IgD-negative memory B cell (primary cell): ENCODE results near the gene TRAF7. TPM values are rescaled to one million over a fixed set of nuclear protein-coding genes. Genes with fewer than 3 reads are reported as not detected.

ENCODE experiments used
- H3K27ac Mint-ChIP-seq, 3 donors: one replicate each; pipeline ENCODE4 v1.8.0; 2020 to 2022; ENCODE audit warnings: mild to moderate bottlenecking in 3 of 3, mixed read lengths in 3 of 3, moderate library complexity in 1 of 3
- H3K27me3 Mint-ChIP-seq: one replicate; pipeline ENCODE4 v1.8.0; 2021; ENCODE audit warnings: mixed read lengths
- H3K36me3 Mint-ChIP-seq: one replicate; pipeline ENCODE4 v1.8.0; 2020; ENCODE audit warnings: mild to moderate bottlenecking, mixed read lengths
- H3K4me1 Mint-ChIP-seq, 3 donors: one replicate each; pipeline ENCODE4 v1.8.0; 2020 to 2022; ENCODE audit warnings: mixed read lengths in 3 of 3, mild to moderate bottlenecking in 1 of 3
- H3K4me3 Mint-ChIP-seq, 4 donors: one replicate each; pipeline ENCODE4 v1.8.0; 2020 to 2022; ENCODE audit warnings: mild to moderate bottlenecking in 4 of 4, mixed read lengths in 4 of 4, moderate library complexity in 3 of 4
- H3K9me3 Mint-ChIP-seq, 3 donors: one replicate each; pipeline ENCODE4 v1.8.0; 2020 to 2021; ENCODE audit warnings: mixed read lengths in 3 of 3, mild to moderate bottlenecking in 1 of 3
- polyA plus RNA-seq: library from polyadenylated mRNA; unstranded; fragments of 300-500 nt; fragmentation: Illumina TruSeq; gene quantifications from one replicate; pipeline ENCODE4 v1.2.3, GENCODE V29; 2021

TRAF7 gene
- polyA plus RNA-seq, 1 donor from 2014 or later, result 7.0 TPM

DNA sequence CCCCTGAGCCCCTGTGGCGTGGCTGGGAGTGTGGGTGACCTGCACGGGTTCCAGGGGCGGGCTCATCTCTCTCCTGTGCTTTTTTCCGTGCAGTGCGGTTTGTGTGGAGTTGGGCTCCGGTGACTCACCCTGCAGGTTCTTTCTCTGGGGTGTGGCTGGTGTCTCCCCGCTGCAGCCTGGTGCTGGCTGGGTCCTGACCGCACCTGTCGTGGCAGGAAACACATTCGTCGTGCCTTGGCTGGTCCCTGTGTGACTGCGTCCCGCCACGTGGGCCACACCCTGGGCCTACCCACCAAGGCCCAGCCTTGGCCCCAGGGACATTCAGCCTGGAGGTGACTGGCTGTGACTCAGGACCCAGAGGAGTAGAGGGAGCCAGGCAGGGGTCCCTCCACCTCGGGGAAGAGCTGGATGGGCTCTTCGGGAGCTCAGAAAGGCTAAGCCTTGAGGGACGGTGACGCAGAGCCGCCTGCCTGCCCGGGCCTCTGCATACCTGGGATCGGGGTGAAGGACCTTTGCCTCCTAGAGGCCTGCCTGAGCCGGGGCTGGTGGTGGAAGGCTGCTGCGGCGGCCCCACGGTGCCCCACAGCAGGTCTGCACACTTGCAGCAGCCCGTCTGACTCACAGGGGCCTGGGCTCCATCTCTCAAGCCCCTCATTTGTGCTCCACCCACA, 7.8 kb downstream of the TRAF7 start:
- Mint-ChIP-seq H3K27ac (peak overlapping the region in 1 of 3 donors; percentile 64), H3K4me3 (no peak overlapping the region), H3K27me3 (no peaks in the 10 kb centered on the region), H3K36me3 (no peaks in the 10 kb centered on the region), H3K4me1 (peaks cover 0 to 8% (median 6%) of the 10 kb centered on the region in 3 donors), H3K9me3 (no peaks in the 10 kb centered on the region)

DNA sequence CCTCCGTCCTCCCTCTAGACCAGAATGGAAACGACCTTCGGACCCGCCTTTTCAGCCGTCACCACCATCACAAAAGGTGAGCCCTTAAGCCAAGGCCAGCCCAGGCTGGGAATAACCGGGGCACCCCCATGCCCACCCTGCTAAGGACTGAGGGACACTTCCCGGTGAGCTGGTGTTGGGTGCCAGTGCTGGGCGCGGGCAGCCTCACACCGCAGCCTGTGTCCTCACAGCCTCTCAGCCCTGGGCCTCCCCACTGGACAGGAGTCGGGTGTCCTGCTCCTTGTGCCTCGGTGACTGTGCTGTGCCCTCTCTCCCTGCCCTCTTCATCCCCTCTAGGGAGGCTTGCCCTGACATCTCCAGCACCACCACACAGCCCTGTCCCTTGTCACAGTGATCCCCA, 10.3 kb downstream of the TRAF7 start:
- Mint-ChIP-seq H3K4me3 (no peak overlapping the region), H3K36me3 (no peaks in the 10 kb centered on the region), H3K27ac (no peak overlapping the region), H3K4me1 (peaks cover 0 to 2% (median 2%) of the 10 kb centered on the region in 3 donors), H3K9me3 (no peaks in the 10 kb centered on the region), H3K27me3 (no peaks in the 10 kb centered on the region)

DNA sequence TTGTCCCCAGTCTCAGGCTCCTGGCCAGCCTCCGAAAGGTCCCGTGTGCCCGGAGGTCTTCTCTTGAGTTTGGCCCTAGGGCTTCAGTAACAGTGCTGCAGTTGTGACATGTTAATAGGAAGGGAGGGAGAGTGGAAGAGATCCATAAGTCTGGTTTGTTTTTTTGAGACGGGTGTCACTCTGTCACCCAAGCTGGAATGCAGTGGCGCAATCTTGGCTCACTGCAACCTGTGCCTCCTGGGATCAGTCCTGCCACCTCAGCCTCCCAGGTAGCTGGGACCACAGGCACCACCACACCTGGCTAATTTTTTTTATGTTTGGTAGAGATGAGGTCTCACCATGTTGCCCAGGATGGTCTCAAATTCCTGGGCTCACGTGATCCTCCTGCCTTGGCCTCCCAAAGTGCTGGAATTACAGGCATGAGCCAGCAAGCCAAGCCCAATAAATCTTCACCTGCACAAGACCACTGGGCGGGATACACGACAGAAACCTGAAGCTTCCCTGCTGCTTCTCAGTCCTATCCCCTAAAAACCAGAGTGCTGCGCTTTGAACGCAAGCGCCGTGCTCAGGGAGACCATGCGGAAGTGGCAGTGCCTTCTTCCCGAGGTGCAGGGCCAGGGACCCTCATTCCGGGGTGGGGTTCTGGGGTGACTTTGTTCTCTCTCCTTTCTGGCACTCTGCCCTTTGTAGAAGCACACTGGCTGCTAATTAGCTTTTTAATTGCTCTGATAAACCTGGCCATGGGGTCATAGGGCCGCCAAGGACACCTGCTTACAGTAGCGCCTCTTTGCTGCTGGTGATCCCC, 10.9 kb downstream of the TRAF7 start:
- Mint-ChIP-seq H3K27ac (peak overlapping the region in 1 of 3 donors; percentile 31), H3K36me3 (no peaks in the 10 kb centered on the region), H3K4me1 (no peaks in the 10 kb centered on the region), H3K4me3 (no peak overlapping the region), H3K27me3 (no peaks in the 10 kb centered on the region), H3K9me3 (no peaks in the 10 kb centered on the region)

DNA sequence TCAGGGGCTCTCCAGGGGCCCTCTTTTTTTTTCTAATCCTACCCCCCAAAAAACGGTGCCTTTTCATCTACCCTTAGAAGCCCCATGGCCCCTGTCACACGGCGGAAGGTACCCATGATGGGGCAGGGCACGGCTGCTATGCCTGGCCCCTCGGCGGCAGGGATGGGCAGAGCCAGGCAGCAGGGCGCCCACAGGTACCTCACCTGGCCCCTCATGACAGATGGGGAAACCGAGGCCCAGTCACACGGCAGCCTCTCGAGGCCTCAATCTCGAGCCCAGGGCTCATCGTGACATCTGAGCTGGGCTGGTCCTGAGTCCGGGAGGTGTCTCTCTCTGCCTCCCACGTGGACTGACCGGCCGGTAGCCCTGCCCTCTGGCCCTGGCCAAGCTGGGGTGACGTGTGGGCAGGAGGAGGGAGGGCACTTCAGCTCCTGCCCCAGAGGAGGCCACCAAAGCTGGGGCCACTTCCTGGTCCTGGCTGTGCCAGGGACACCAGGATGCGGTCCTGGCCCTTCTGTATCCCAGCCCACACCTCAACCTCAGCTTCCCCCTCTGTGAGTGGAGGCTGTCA, 11.6 kb downstream of the TRAF7 start:
- Mint-ChIP-seq H3K4me1 (no peaks in the 10 kb centered on the region), H3K36me3 (no peaks in the 10 kb centered on the region), H3K9me3 (no peaks in the 10 kb centered on the region), H3K27ac (no peak overlapping the region), H3K4me3 (no peak overlapping the region), H3K27me3 (no peaks in the 10 kb centered on the region)

DNA sequence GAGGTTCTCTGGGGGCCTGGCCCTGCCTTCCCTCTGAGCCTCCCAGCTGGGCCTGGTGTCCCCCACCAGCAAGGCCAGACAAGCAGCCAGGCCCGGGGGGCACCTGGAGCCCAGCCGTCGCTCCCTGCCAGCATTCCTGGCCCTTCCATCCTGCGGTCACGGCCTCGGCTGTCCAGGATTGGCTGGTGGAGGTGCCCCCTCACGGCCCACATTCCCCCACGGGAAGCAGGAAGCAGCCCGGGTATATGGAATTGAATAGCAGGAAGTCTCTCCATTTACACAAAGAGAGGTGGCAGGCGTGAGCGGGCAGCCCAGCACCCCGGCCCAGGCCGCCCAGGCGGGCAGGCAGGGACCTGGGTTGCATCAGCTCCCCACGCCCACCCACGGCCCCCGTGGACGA, 14.5 kb downstream of the TRAF7 start:
- Mint-ChIP-seq H3K4me3 (no peak overlapping the region), H3K27me3 (no peaks in the 10 kb centered on the region), H3K27ac (no peak overlapping the region), H3K9me3 (no peaks in the 10 kb centered on the region), H3K4me1 (no peaks in the 10 kb centered on the region), H3K36me3 (peaks cover 5% of the 10 kb centered on the region)

DNA sequence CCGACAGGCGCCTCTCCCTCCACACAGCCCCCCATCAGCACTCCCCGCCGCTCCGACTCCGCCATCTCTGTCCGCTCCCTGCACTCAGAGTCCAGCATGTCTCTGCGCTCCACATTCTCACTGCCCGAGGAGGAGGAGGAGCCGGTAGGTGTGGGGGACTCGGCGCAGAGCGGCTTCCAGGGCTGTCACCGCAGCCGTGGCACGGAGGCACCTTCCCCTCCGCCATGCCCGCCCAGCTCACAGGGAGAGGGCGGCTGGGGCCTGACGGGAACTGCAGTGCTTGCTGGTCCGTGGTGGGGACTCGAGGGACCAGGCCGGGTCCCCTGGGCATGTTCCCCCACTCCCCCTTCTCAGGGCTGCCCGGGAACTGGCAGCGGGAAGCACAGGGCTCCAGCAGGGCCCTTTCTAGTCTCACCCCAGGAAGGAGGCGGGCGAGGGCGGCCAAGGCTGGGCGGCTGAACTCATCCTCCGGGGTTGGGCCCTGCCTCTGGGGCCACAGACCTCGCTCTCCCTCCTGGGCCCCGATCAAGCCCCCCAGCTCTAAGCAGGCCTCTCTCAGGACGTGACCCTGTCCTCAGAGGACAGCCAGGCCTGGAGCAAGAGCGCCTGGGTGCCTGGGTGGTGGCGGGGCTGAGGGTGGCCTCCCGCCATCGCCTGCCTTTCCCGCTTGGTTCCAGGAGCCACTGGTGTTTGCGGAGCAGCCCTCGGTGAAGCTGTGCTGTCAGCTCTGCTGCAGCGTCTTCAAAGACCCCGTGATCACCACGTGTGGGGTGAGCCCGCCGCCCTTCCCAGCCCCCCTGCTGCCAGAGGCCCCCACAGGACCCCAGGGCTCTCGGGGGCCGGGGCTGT, 15.2 kb downstream of the TRAF7 start:
- H3K27ac Mint-ChIP-seq, result no peak overlapping the region
- H3K9me3 Mint-ChIP-seq, result no peaks in the 10 kb centered on the region
- H3K4me1 Mint-ChIP-seq, result no peaks in the 10 kb centered on the region
- H3K27me3 Mint-ChIP-seq, result no peaks in the 10 kb centered on the region
- H3K4me3 Mint-ChIP-seq, result no peak overlapping the region
- H3K36me3 Mint-ChIP-seq, result peaks cover 5% of the 10 kb centered on the region

DNA sequence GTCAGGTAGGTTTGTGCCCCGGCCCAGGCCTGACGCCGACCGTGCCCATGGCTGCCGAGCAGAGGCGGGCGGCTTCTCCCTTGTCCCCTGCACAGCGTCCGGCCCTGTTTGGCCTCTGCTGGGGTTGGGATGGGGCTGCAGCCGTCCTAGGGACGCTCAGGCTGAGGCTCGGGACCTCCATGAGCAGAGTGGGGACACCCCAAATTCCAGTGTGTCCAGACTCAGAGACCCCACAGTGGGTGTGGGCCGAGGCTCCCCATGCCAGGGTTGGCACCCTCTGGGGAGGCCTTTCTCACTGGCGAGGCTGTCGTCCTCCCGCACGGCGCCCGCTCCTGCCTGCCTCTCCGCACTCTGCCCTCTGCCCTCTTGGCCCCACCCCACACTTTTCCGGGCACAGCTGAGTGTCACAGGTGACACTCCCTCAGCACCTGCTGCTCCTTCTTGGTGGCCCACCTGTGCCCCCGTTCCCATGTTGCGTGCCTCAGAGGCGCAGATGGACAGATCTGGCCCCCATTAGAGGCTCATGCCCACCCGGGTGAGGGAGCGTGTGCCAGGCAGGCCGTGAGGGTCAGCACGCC, 16.1 kb downstream of the TRAF7 start:
- no peak overlapping the region for H3K4me3 Mint-ChIP-seq
- H3K27me3 Mint-ChIP-seq, result no peaks in the 10 kb centered on the region
- H3K4me1 Mint-ChIP-seq, result no peaks in the 10 kb centered on the region
- no peak overlapping the region for H3K27ac Mint-ChIP-seq
- peaks cover 6% of the 10 kb centered on the region for H3K36me3 Mint-ChIP-seq
- no peaks in the 10 kb centered on the region for H3K9me3 Mint-ChIP-seq

DNA sequence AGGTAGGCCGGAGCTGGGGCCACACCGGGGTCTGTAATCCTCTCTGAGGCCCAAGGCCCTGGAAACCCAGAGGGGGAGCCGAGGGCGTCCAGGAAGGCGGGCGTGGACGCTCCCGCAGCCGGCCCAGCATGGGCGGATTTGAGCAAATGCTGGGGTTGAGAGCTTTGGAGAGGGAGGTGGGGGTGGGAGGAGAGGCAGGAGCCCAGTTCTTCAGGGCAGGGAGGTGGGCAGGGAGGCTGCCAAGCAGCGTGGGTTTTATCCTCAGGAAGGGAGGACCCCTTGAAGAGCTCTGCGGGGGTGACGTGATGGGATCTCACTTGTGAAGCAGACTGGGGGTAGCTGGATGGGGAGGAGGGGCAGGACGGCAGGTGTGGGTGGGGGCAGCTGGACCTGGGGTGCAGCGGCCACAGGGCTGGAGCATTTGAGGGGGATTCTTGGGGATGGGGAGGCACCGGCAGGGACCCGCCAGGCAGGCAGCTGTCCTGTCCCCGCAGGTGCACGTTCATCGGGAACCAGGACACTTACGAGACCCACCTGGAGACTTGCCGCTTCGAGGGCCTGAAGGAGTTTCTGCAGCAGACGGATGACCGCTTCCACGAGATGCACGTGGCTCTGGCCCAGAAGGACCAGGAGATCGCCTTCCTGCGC, 17.2 kb downstream of the TRAF7 start:
- no peaks in the 10 kb centered on the region for H3K9me3 Mint-ChIP-seq
- peak overlapping the region in 1 of 3 donors; percentile 53 for H3K27ac Mint-ChIP-seq
- H3K36me3 Mint-ChIP-seq, result peaks cover 6% of the 10 kb centered on the region
- H3K4me3 Mint-ChIP-seq, result no peak overlapping the region
- no peaks in the 10 kb centered on the region for H3K4me1 Mint-ChIP-seq
- H3K27me3 Mint-ChIP-seq, result no peaks in the 10 kb centered on the region

DNA sequence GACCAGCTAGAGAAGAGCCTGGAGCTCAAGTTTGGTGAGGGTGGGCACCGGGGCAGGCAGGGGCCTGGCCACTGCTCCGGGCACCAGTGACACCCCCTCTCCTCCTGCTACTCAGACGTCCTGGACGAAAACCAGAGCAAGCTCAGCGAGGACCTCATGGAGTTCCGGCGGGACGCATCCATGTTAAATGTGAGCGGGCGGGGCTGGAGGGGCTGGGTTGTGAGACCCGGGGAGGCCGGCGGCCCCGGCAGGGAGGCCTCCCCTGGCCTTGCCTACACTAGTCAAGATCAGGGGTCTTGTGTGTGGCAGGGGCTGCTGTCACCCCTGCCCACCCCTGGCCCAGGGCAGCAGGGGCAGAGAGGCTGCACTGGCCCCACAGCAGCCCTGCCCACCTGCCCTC, 17.8 kb downstream of the TRAF7 start:
- H3K27me3 Mint-ChIP-seq, result no peaks in the 10 kb centered on the region
- peaks cover 6% of the 10 kb centered on the region for H3K36me3 Mint-ChIP-seq
- no peaks in the 10 kb centered on the region for H3K9me3 Mint-ChIP-seq
- no peak overlapping the region for H3K27ac Mint-ChIP-seq
- H3K4me3 Mint-ChIP-seq, result no peak overlapping the region
- no peaks in the 10 kb centered on the region for H3K4me1 Mint-ChIP-seq

DNA sequence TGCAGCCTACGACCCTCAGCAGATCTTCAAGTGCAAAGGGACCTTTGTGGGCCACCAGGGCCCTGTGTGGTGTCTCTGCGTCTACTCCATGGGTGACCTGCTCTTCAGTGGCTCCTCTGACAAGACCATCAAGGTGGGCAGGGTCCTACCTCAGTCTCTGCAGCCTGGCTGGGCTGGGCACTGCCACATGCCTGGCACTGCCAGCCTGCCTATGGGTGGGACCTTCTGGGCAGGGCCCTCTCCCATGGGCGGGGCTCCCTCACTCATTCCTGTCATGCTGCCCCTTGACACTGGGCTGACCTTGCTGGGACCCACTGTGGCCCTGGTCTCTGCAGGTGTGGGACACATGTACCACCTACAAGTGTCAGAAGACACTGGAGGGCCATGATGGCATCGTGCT, 18.3 kb downstream of the TRAF7 start:
- Mint-ChIP-seq H3K27ac (peak overlapping the region in 1 of 3 donors; percentile 62), H3K4me1 (no peaks in the 10 kb centered on the region), H3K9me3 (no peaks in the 10 kb centered on the region), H3K36me3 (peaks cover 6% of the 10 kb centered on the region), H3K27me3 (no peaks in the 10 kb centered on the region), H3K4me3 (no peak overlapping the region)

DNA sequence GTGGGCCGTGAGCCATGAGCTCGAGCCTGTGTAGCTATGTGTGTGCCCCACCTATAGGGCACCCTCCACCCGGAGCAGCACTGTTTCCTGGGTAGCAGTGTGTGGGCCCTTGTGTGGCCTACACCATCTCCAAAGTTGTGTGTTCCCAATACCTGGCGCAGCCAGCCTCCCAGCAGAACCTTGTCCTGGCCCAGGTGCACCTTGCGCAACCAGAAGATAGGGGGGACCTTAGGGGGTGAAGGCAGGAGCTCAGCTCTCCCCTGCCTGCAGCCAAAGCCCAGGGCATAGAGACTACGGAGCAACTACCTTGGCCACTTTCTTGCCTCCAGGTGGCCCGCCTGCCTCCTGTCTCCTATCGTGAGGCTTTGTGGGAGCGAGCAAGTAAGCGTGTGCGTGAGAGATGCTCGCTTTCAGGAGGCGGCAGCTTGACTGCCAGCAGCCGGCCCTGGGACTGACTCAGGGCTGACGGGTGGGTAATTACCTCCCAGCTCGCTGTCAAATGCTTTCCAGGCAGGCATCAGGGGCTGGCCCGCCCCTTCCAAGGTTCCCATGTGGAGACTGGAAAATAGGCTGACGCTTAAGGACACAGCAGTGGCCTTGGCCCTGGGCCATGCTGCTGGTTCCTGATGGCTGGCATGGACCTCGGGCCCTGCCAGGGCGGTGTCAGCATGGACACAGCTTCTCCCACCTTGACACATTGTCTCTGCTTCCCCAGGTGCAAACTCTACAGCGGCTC, 19.0 kb downstream of the TRAF7 start:
- H3K4me3 Mint-ChIP-seq, result no peak overlapping the region
- no peak overlapping the region for H3K27ac Mint-ChIP-seq
- peaks cover 6% of the 10 kb centered on the region for H3K36me3 Mint-ChIP-seq
- H3K9me3 Mint-ChIP-seq, result no peaks in the 10 kb centered on the region
- H3K4me1 Mint-ChIP-seq, result no peaks in the 10 kb centered on the region
- no peaks in the 10 kb centered on the region for H3K27me3 Mint-ChIP-seq

DNA sequence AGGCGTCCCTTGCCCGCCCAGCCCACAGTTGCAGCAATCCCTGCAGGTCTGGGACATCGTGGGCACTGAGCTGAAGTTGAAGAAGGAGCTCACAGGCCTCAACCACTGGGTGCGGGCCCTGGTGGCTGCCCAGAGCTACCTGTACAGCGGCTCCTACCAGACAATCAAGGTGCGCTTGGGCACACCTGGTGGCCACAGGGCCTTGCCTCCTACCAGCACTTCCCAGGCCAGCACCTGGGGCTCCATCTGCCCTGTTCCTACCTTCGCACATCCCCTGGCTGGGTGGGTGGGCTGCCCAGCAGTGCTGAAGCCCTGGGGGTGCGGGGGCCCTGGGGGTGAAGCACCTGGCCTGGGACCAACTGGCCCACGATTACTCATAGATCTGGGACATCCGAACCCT, 19.9 kb downstream of the TRAF7 start:
- H3K4me3 Mint-ChIP-seq, result no peak overlapping the region
- H3K27ac Mint-ChIP-seq, result no peak overlapping the region
- no peaks in the 10 kb centered on the region for H3K4me1 Mint-ChIP-seq
- H3K36me3 Mint-ChIP-seq, result peaks cover 6% of the 10 kb centered on the region
- no peaks in the 10 kb centered on the region for H3K27me3 Mint-ChIP-seq
- no peaks in the 10 kb centered on the region for H3K9me3 Mint-ChIP-seq

DNA sequence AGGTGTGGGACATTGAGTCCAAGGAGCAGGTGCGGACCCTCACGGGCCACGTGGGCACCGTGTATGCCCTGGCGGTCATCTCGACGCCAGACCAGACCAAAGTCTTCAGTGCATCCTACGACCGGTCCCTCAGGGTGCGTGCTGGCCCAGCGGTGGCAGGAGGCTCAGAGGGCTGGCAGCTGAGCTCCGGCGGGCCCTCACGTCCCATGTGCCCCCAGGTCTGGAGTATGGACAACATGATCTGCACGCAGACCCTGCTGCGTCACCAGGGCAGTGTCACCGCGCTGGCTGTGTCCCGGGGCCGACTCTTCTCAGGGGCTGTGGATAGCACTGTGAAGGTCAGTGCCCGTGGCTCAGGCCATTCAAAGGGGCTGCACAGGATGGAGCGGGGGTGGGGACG, 20.5 kb downstream of the TRAF7 start:
- peak overlapping the region in 1 of 4 donors; percentile 28 for H3K4me3 Mint-ChIP-seq
- no peak overlapping the region for H3K27ac Mint-ChIP-seq

DNA sequence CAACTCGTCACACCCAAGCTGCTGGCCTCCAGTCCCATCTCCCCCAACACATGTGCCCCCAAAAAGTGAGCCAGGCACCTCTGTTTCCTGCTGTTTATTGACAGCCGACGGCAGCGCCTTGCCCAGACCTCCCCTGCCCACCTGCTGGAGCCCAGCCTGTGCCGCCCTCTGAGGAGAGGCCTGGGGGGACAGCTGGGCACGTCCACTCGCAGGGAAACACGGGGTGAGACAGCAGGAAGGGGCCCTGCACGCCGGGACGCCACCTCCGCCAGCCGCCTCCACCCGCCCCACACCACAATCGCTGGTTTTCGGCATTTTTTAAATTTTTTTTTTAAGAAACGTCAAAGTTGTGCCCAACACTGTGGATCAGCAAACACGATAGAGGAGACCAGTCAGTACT, 21.5 kb downstream of the TRAF7 start:
- H3K9me3 Mint-ChIP-seq, result no peaks in the 10 kb centered on the region
- peaks cover 6% of the 10 kb centered on the region for H3K36me3 Mint-ChIP-seq
- no peak overlapping the region for H3K4me3 Mint-ChIP-seq
- no peak overlapping the region for H3K27ac Mint-ChIP-seq
- no peaks in the 10 kb centered on the region for H3K27me3 Mint-ChIP-seq
- no peaks in the 10 kb centered on the region for H3K4me1 Mint-ChIP-seq

More for the DNA sequence above, 20.5 kb downstream of the TRAF7 start:
- Mint-ChIP-seq H3K9me3 (no peaks in the 10 kb centered on the region), H3K27me3 (no peaks in the 10 kb centered on the region), H3K4me1 (no peaks in the 10 kb centered on the region), H3K36me3 (peaks cover 6% of the 10 kb centered on the region)
